Measurements from ENCODE around the gene UPF2.

DNA sequence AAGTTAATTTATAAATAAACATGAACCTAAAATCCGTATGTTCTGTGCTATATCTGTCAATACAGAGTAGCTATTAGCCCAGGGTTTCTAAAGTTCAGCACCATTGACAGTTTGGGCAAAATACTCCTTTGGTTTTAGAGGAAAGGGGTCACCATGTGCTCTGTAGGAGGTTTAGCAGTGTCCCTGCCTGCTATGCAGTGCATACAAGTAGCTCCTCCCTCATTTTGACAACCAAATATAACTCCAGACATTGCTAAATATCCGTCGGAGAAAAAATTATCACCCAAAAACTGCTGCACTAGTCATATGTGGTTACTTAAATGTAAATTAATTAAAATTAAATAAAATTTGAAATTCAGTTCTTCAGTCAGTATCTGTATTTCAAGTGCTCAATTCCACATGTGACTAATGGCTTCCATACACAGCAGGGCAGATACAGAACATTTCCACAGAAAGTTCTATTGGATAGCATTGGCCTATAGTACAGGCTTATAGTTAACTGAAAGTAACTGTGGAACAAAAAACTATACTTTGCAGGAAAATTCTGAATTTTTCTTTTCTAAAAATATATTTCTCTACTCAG, 6.4 kb downstream of the UPF2 start:
- no peak for TF ChIP-seq CTCF (IDR thresholded peaks at IDR 0.05)
- TF ChIP-seq POLR2A (IDR thresholded peaks at IDR 0.05): no peak

All from thyroid gland (tissue), 4 donors.